GM12878 (cell line): ENCODE results near the gene BRAT1. TPM values are rescaled to one million over a fixed set of nuclear protein-coding genes. Genes with fewer than 3 reads are reported as not detected.
A peak's percentile ranks its signal among the peaks of the same experiment; 100 is the strongest.

Experiments used
- ATAC-seq: fragments of 200-7000 bp; cut with Tn5 transposase; 3 replicates; pipeline ENCODE4 v1.9.1; 2020; ENCODE audit warnings: mild to moderate bottlenecking, moderate library complexity
- BruUV-seq: library from RNA; stranded (reverse); fragments of 400-500 nt; replicated peaks from 2 replicates; lab custom pipeline; 2021; lab: Mats Ljungman, UMichigan
- CTCF ChIA-PET: fragments of 300-600 bp; sonication (Branson Sonifier 250); formaldehyde crosslinking; extraction: SDS; loops from one replicate; lab custom pipeline; 2021; ENCODE audit warnings: inconsistent platforms; lab: Yijun Ruan, JAX
- POLR2A ChIA-PET: fragments of 350-600 bp; formaldehyde crosslinking; extraction: SDS; loops from one replicate; lab custom pipeline; 2021; ENCODE audit warnings: inconsistent platforms; lab: Charles Lee
- RAD21 ChIA-PET: fragments of 300-600 bp; sonication (Branson Sonifier 250); formaldehyde crosslinking; loops from one replicate; lab custom pipeline; 2023; ENCODE audit warnings: antibody characterized with exemption; ENCODE audit not compliant: unreplicated experiment; lab: Charles Lee
- SMC1A ChIA-PET: fragments of 300-600 bp; sonication (Branson Sonifier 250); formaldehyde crosslinking; loops from one replicate; lab custom pipeline; 2023; ENCODE audit not compliant: unreplicated experiment, uncharacterized antibody; lab: Charles Lee
- DNase-seq: peaks from one replicate; pipeline ENCODE4 v3.0.0-alpha.2; 2011; ENCODE audit warnings: low read depth, low spot score
- FAIRE-seq: peaks from 3 replicates; lab custom pipeline; 2011; peaks lifted over from hg19 to GRCh38; lab: Jason Lieb, UNC
- H2AFZ ChIP-seq: 2 replicates; pipeline ENCODE4 v1.6.0; 2011; ENCODE audit warnings: low read depth, low read length, control low read depth; ENCODE audit not compliant: control insufficient read depth
- H3K27ac ChIP-seq: 2 replicates; pipeline ENCODE4 v1.5.1; 2011; ENCODE audit warnings: control low read depth; ENCODE audit not compliant: control insufficient read depth, insufficient read depth
- H3K27me3 ChIP-seq, 2 experiments: replicated peaks in 1 of 2; 2 replicates each; pipeline versions ENCODE4 v1.6.0 to v1.6.1; 2011; ENCODE audit warnings: low read length in 1 of 2; ENCODE audit not compliant: control insufficient read depth in 2 of 2, insufficient read depth in 2 of 2
- H3K36me3 ChIP-seq, 2 experiments: 2 replicates each; pipeline ENCODE4 v1.5.1; 2011; ENCODE audit warnings: low read length in 1 of 2; ENCODE audit not compliant: control insufficient read depth in 2 of 2, insufficient read depth in 2 of 2
- H3K4me1 ChIP-seq: 2 replicates; pipeline ENCODE4 v1.6.1; 2011; ENCODE audit warnings: mild to moderate bottlenecking, low read length, moderate library complexity, mixed read lengths; ENCODE audit not compliant: control insufficient read depth, insufficient read depth
- H3K4me2 ChIP-seq: 2 replicates; pipeline ENCODE4 v1.6.0; 2011; ENCODE audit warnings: control low read depth; ENCODE audit not compliant: control insufficient read depth, insufficient read depth
- H3K4me3 ChIP-seq: fragments of 200-600 bp; sonication (generic); 2 replicates; pipeline ENCODE4 v1.5.1; 2016
- H3K79me2 ChIP-seq: 2 replicates; pipeline ENCODE4 v1.6.0; 2011; ENCODE audit warnings: low read length; ENCODE audit not compliant: control insufficient read depth, insufficient read depth
- H3K9ac ChIP-seq: 2 replicates; pipeline ENCODE4 v1.8.0; 2011; ENCODE audit warnings: low read length, control low read depth, mixed read lengths; ENCODE audit not compliant: control insufficient read depth, insufficient read depth
- H3K9me3 ChIP-seq: replicated peaks from 3 replicates; pipeline ENCODE4 v1.5.1; 2011; ENCODE audit warnings: mild to moderate bottlenecking, low read length; ENCODE audit not compliant: control insufficient read depth, insufficient read depth
- H4K20me1 ChIP-seq: 2 replicates; pipeline ENCODE4 v1.6.0; 2011; ENCODE audit not compliant: control insufficient read depth, insufficient read depth
- BHLHE40 ChIP-seq, 2 experiments: fragments of 450-650 bp in 1 of 2; IDR thresholded peaks; 2 replicates each; pipeline ENCODE4 v1.6.1; 2011 to 2017; ENCODE audit warnings: low read depth in 2 of 2, borderline replicate concordance in 1 of 2, improper control_type of control experiment in 1 of 2, low read length in 1 of 2, mild to moderate bottlenecking in 1 of 2
- BRCA1 ChIP-seq: IDR thresholded peaks from 2 replicates; pipeline ENCODE4 v1.6.1; 2011; ENCODE audit warnings: low read depth, low read length, improper control_type of control experiment
- CBX5 ChIP-seq: sonication (generic); IDR thresholded peaks from 2 replicates; pipeline ENCODE4 v1.6.1; 2016; ENCODE audit warnings: low read depth, moderate library complexity, mild to moderate bottlenecking, inconsistent platforms
- KDM1A ChIP-seq: fragments of 200-600 bp; sonication (generic); IDR thresholded peaks from 2 replicates; pipeline ENCODE4 v1.6.1; 2016; ENCODE audit warnings: borderline replicate concordance
- LARP7 ChIP-seq: fragments of 450-650 bp; IDR thresholded peaks from 2 replicates; pipeline ENCODE4 v1.6.1; 2017; ENCODE audit warnings: mild to moderate bottlenecking
- NR2C2 ChIP-seq: IDR thresholded peaks from 2 replicates; pipeline ENCODE4 v1.6.1; 2011; ENCODE audit warnings: borderline replicate concordance, low read depth; ENCODE audit not compliant: control insufficient read depth, insufficient read length
- RELA ChIP-seq: fragments of 450-650 bp; IDR thresholded peaks from 2 replicates; pipeline ENCODE4 v1.8.0; 2014; ENCODE audit warnings: borderline replicate concordance; ENCODE audit not compliant: partially characterized antibody
- SIX5 ChIP-seq: IDR thresholded peaks from 2 replicates; pipeline ENCODE4 v1.6.1; 2011; ENCODE audit warnings: mild to moderate bottlenecking, low read depth, low read length, moderate library complexity; ENCODE audit not compliant: severe bottlenecking
- SP1 ChIP-seq: IDR thresholded peaks from one replicate; pipeline ENCODE4 v1.6.1; 2011; ENCODE audit warnings: low read depth, low read length
- SPI1 ChIP-seq: IDR thresholded peaks from 2 replicates; pipeline ENCODE4 v1.6.1; 2011; ENCODE audit warnings: low read depth, mild to moderate bottlenecking, low read length, moderate library complexity, borderline replicate concordance; ENCODE audit not compliant: insufficient read depth
- SREBF1 ChIP-seq: IDR thresholded peaks from 2 replicates; pipeline ENCODE4 v1.6.1; 2012; ENCODE audit warnings: mild to moderate bottlenecking, low read length
- TAF1 ChIP-seq: IDR thresholded peaks from 2 replicates; pipeline ENCODE4 v1.6.1; 2011; ENCODE audit warnings: mild to moderate bottlenecking, low read depth, low read length, borderline replicate concordance
- ZNF384 ChIP-seq: IDR thresholded peaks from 2 replicates; pipeline ENCODE4 v1.6.1; 2012; ENCODE audit warnings: low read depth, mild to moderate bottlenecking, low read length, improper control_type of control experiment, borderline replicate concordance
- ZNF622 ChIP-seq: fragments of 450-650 bp; IDR thresholded peaks from 2 replicates; pipeline ENCODE4 v1.6.1; 2017; ENCODE audit warnings: mild to moderate bottlenecking, inconsistent platforms
- ZZZ3 ChIP-seq: IDR thresholded peaks from 2 replicates; pipeline ENCODE4 v1.6.1; 2011; ENCODE audit warnings: low read depth; ENCODE audit not compliant: control insufficient read depth, insufficient read length
- WGBS: methylation state at CpG from one replicate; pipeline ENCODE4 v1.1.6; 2016; ENCODE audit warnings: low lambda C conversion rate; ENCODE audit not compliant: insufficient replicate concordance, insufficient coverage; ENCODE audit errors: missing lambda C conversion rate; 5-methylcytosine and 5-hydroxymethylcytosine counted together
- in situ Hi-C: fragments of 300-500 bp; cut with MboI; formaldehyde crosslinking; loops from 9 replicates; pipeline ENCODE4 v1.14.3; 2018; ENCODE audit warnings: mixed read lengths
- intact Hi-C: fragments of 100-400 bp; cut with micrococcal nuclease; formaldehyde crosslinking; loops from one replicate; pipeline ENCODE4 v1.14.2; 2022; ENCODE audit not compliant: unreplicated experiment
- polyA plus RNA-seq, 11 experiments: library from polyadenylated mRNA; depleted of rRNA in 4 of 11; unstranded in 6 of 11; stranded (reverse) in 5 of 11; fragments of >200 nt; fragmentation: Nextera tagmentation in 4 of 11; fragmentation: Illumina TruSeq in 1 of 11; extraction: Ambion mirVana in 4 of 11; extraction: Trizol in 1 of 11; gene quantifications; 1 replicate in 1 of 11; 2 replicates in 10 of 11; pipeline versions ENCODE4 v1.2.1 to v1.2.3, GENCODE V29; 2011 to 2016; ENCODE audit warnings: inconsistent platforms in 2 of 11, missing spikeins in 2 of 11, low read depth in 1 of 11
- total RNA-seq, 4 experiments: library from RNA; depleted of rRNA in 3 of 4; stranded (reverse); fragments of >200 nt in 3 of 4; fragmentation: Illumina TruSeq in 1 of 4; extraction: Trizol in 1 of 4; gene quantifications; 2 replicates each; pipeline versions ENCODE4 v1.2.1 to v1.2.3, GENCODE V29; 2013 to 2021

The BRAT1 gene
- total and polyA plus RNA-seq, 10 of the 15 experiments (the other 5 are each of a cell fraction or from before 2014, with no cell fraction given) = 0.13 to 53.3 (median 16.0) TPM

- H3K9ac ChIP-seq = no peak overlapping the region
- CTCF ChIA-PET = interaction anchor here (0.6 kb wide), 1 partner anchor 33 kb away, joined by 3 read pairs; no protein-coding TSS in a partner anchor
- RAD21 ChIA-PET = no interaction called here
- H3K27ac ChIP-seq = no peak overlapping the region
- BruUV-seq = no TSS peak
- ATAC-seq = no peak
- WGBS = 31% methylated on average over 5 of the region's 13 CpGs
- no peaks in the 10 kb centered on the region for H3K4me1 ChIP-seq
- no peak for FAIRE-seq
- POLR2A ChIA-PET = no interaction called here
- H2AFZ ChIP-seq = no peak overlapping the region
- in situ Hi-C loops = no loop called here
- H3K4me2 ChIP-seq = no peak overlapping the region
- H3K27me3 ChIP-seq = peaks cover 0 to 1% of the 10 kb centered on the region in 2 experiments; a peak in 1 of 4 replicates
- no peaks in the 10 kb centered on the region for H3K79me2 ChIP-seq
- no peak overlapping the region for H3K4me3 ChIP-seq
- TF ChIP-seq LARP7 (no peak), ZZZ3 (no peak)
- no peak for DNase-seq
- H4K20me1 ChIP-seq = no peaks in the 10 kb centered on the region
- no peaks in the 10 kb centered on the region for H3K36me3 ChIP-seq
- H3K9me3 ChIP-seq = no peaks in the 10 kb centered on the region
- SMC1A ChIA-PET = no interaction called here
- intact Hi-C loops = no loop called here
These were observed 52.7 kb downstream of the BRAT1 start for GRCh38 chr7:2502647-2502966.

GRCh38 chr7:2501947-2502646 lies 53.2 kb downstream of the BRAT1 start:
- H3K27ac ChIP-seq = no peak overlapping the region
- H3K4me3 ChIP-seq = no peak overlapping the region
- no peaks in the 10 kb centered on the region for H3K79me2 ChIP-seq
- ChIA-PET CTCF (no interaction called here), SMC1A (no interaction called here), POLR2A (no interaction called here), RAD21 (no interaction called here)
- no TSS peak for BruUV-seq
- no peak overlapping the region for H3K4me2 ChIP-seq
- no peak overlapping the region for H3K9ac ChIP-seq
- no peak overlapping the region for H2AFZ ChIP-seq
- intact Hi-C loops = no loop called here
- FAIRE-seq (no peak), DNase-seq (no peak), ATAC-seq (peak; percentile 17; the same call in 2 of the 3 replicates)
- no peaks in the 10 kb centered on the region for H4K20me1 ChIP-seq
- in situ Hi-C loops = no loop called here
- no peaks in the 10 kb centered on the region for H3K9me3 ChIP-seq
- no peaks in the 10 kb centered on the region for H3K4me1 ChIP-seq
- 30% methylated on average over 8 of the region's 9 CpGs for WGBS
- H3K27me3 ChIP-seq = peaks cover 0 to 1% of the 10 kb centered on the region in 2 experiments; a peak in 1 of 4 replicates
- H3K36me3 ChIP-seq = no peaks in the 10 kb centered on the region
- TF ChIP-seq RELA (no peak), SIX5 (no peak), SP1 (no peak), ZNF384 (no peak), LARP7 (no peak), CBX5 (no peak), NR2C2 (no peak), BHLHE40 (IDR thresholded peaks at IDR 0.05; ENCODE audit: borderline replicate concordance in 1 of 2, low read depth in 2 of 2, low read length in 1 of 2) (no peak), TAF1 (no peak), SPI1 (no peak), ZNF622 (no peak), SREBF1 (no peak), BRCA1 (no peak), KDM1A (no peak)
